GM12892 (cell line): Measurements from ENCODE around the gene ZNF654.

Source experiments
- POLR2AphosphoS5 ChIP-seq: IDR thresholded peaks from 2 replicates; pipeline ENCODE4 v1.6.1; 2011; ENCODE audit warnings: low read depth, low read length, control low read depth
- TAF1 ChIP-seq: IDR thresholded peaks from 2 replicates; pipeline ENCODE4 v1.6.1; 2011; ENCODE audit warnings: low read depth, mild to moderate bottlenecking, control low read depth, low read length, borderline replicate concordance

DNA sequence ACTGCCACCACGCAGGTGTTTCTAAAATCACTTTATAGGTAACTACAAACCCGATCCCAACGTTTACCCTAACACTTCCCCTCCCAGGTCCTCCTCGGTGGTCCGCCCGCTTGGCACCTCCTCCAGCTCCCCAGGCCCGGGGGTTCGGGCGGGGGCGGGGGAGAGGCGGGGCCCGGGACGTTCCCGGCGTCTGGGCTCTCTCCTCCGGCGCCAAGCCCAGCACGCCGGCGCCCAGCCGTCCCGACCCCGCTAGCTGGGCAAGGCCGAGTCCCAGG, 812 bp upstream of the ZNF654 start:
- TF ChIP-seq POLR2AphosphoS5 (no peak), TAF1 (no peak)
